Measurements from ENCODE around the gene GABARAP.

- TF ChIP-seq POLR2A (IDR thresholded peaks at IDR 0.05) (no peak), CTCF (IDR thresholded peaks at IDR 0.05) (no peak), POLR2AphosphoS5 (IDR thresholded peaks at IDR 0.05) (no peak)
Measured at GRCh38 chr17:7262935-7263800, 20.9 kb upstream of the GABARAP start.

Data from upper lobe of left lung (tissue), 4 donors.